CD4-positive, alpha-beta T cell (primary cell): ENCODE data around the gene RNF141. TPM values are rescaled to one million over a fixed set of nuclear protein-coding genes. Genes with fewer than 3 reads are reported as not detected.

ENCODE experiments used
- ATAC-seq: fragments of 200-7000 bp; cut with Tn5 transposase; one replicate; pipeline ENCODE4 v1.10.0; 2022; ENCODE audit warnings: mild to moderate bottlenecking; ENCODE audit not compliant: poor library complexity
- CTCF ChIA-PET: fragments of 350-600 bp; sonication (Branson Sonifier 250); formaldehyde crosslinking; loops from one replicate; lab custom pipeline; 2021; ENCODE audit warnings: antibody characterized with exemption, inconsistent platforms; lab: Charles Lee
- POLR2A ChIA-PET: fragments of 350-600 bp; sonication (Branson Sonifier 250); formaldehyde crosslinking; loops from one replicate; lab custom pipeline; 2021; ENCODE audit warnings: antibody characterized with exemption, inconsistent platforms; lab: Charles Lee
- DNase-seq, 14 experiments: peaks; one replicate each; pipeline ENCODE4 v3.0.0-alpha.2; 2013 to 2020; ENCODE audit warnings: mixed read lengths in 2 of 14
- H3K27ac ChIP-seq, 2 donors: one replicate each; pipeline versions ENCODE4 v1.5.1 to v1.7.0; 2013; ENCODE audit warnings: low read length in 2 of 2, low read depth in 1 of 2, mild to moderate bottlenecking in 1 of 2
- H3K27me3 ChIP-seq, 2 experiments: 1 replicate in 1 of 2; 2 replicates in 1 of 2; pipeline versions ENCODE4 v1.6.1 to v1.7.0; 2013; ENCODE audit warnings: low read length in 2 of 2, control low read depth in 1 of 2, mild to moderate bottlenecking in 1 of 2, moderate library complexity in 1 of 2; ENCODE audit not compliant: insufficient read depth in 2 of 2, control insufficient read depth in 1 of 2
- H3K36me3 ChIP-seq: one replicate; pipeline ENCODE4 v1.6.1; 2013; ENCODE audit warnings: low read length, control low read depth; ENCODE audit not compliant: insufficient read depth
- H3K4me1 ChIP-seq: one replicate; pipeline ENCODE4 v1.6.1; 2013; ENCODE audit warnings: low read length, control low read depth; ENCODE audit not compliant: insufficient read depth
- H3K4me3 ChIP-seq: one replicate; pipeline ENCODE4 v1.5.1; 2013; ENCODE audit warnings: mild to moderate bottlenecking, low read length, moderate library complexity
- H3K9me3 ChIP-seq, 2 experiments: 1 replicate in 1 of 2; 2 replicates in 1 of 2; pipeline versions ENCODE4 v1.6.1 to v1.7.0; 2013; ENCODE audit warnings: low read length in 2 of 2, mild to moderate bottlenecking in 2 of 2, control low read depth in 1 of 2, moderate library complexity in 1 of 2; ENCODE audit not compliant: control insufficient read depth in 1 of 2, insufficient read depth in 1 of 2
- H3K27ac Mint-ChIP-seq: one replicate; pipeline ENCODE4 v1.8.0; 2020; ENCODE audit warnings: mixed read lengths
- H3K27me3 Mint-ChIP-seq: one replicate; pipeline ENCODE4 v1.8.0; 2021; ENCODE audit warnings: mixed read lengths
- H3K36me3 Mint-ChIP-seq: one replicate; pipeline ENCODE4 v1.8.0; 2021; ENCODE audit warnings: low read depth, mixed read lengths
- H3K4me1 Mint-ChIP-seq: one replicate; pipeline ENCODE4 v1.8.0; 2021; ENCODE audit warnings: low read depth, mixed read lengths
- H3K4me3 Mint-ChIP-seq: one replicate; pipeline ENCODE4 v1.8.0; 2020; ENCODE audit warnings: mild to moderate bottlenecking, mixed read lengths
- H3K9me3 Mint-ChIP-seq: one replicate; pipeline ENCODE4 v1.8.0; 2020; ENCODE audit warnings: mixed read lengths
- intact Hi-C, 2 experiments: fragments of 100-400 bp; cut with DNase I in 1 of 2; cut with micrococcal nuclease in 1 of 2; formaldehyde crosslinking; loops; one replicate each; pipeline versions ENCODE4 v1.15.1 to v1.9.0; 2023 to 2025; cut with DNase I, micrococcal nuclease
- total RNA-seq, 174 experiments: library from RNA in 2 of 174; stranded (reverse) in 2 of 174; gene quantifications; one replicate each; pipeline ENCODE4 v1.2.3 and lab custom pipeline; 2021 to 2026
- TF ChIP-seq, protein P1 (sequence below): fragments of 200-600 bp; IDR thresholded peaks from one replicate; pipeline ENCODE4 v1.8.0; 2022; ENCODE audit warnings: antibody characterized with exemption, mild to moderate bottlenecking

RNF141 gene
- total RNA-seq, 2 experiments from 2014 or later, result 18.0 to 19.0 TPM

DNA sequence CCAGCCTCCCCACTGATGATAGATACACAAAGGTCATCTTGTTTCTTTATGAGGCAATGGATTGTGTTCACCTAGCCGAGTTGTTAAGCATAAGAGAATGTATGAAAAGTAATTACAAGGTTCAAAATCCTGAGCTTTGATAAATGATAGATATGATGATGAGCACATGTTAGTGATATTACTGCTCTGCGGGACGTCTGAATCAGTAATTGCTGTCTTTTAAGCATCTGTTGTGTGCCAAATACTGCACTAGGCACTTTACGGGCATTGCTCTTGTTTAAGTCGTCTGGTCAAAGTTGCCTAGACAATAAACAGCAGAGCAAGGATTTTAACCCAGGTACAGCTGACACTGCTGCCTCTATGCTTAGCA lies 559 bp upstream of the RNF141 start:
- Mint-ChIP-seq H3K36me3 (peaks cover 5% of the 10 kb centered on the region), H3K4me1 (peaks cover 39% of the 10 kb centered on the region), H3K4me3 (peak overlapping the region; percentile 93), H3K27me3 (no peaks in the 10 kb centered on the region), H3K9me3 (no peaks in the 10 kb centered on the region), H3K27ac (peak overlapping the region; percentile 77)
- ATAC-seq, result no peak
- H3K27ac ChIP-seq, result no peak overlapping the region
- H3K36me3 ChIP-seq, result no peaks in the 10 kb centered on the region
- ChIA-PET CTCF (interaction anchor here (0.7 to 2.8 kb wide), 25 partner anchors 9 to 318 kb away, joined by 3 to 23 read pairs (median 8); partner anchors contain the start of gene AMPD3), POLR2A (interaction anchor here (0.9 to 2.6 kb wide), 9 partner anchors 20 to 1081 kb away, joined by 3 to 18 read pairs (median 6); partner anchors contain the start of genes AMPD3, EIF4G2 and ZNF143)
- DNase-seq, result no peak
- H3K27me3 ChIP-seq, result no peaks in the 10 kb centered on the region
- intact Hi-C loops, result loop anchor here (2.0 to 10.0 kb wide), 6 partner anchors 84 to 1857 kb away; partner anchors contain the start of genes ADM (in 1 of the 2), AMPD3 (in 1 of the 2), RPL27A (in 1 of the 2) and TRIM66 (in 1 of the 2)
- peak overlapping the region; percentile 70 for H3K4me3 ChIP-seq
- H3K4me1 ChIP-seq, result peaks cover 13% of the 10 kb centered on the region
- TF ChIP-seq, protein P1, sequence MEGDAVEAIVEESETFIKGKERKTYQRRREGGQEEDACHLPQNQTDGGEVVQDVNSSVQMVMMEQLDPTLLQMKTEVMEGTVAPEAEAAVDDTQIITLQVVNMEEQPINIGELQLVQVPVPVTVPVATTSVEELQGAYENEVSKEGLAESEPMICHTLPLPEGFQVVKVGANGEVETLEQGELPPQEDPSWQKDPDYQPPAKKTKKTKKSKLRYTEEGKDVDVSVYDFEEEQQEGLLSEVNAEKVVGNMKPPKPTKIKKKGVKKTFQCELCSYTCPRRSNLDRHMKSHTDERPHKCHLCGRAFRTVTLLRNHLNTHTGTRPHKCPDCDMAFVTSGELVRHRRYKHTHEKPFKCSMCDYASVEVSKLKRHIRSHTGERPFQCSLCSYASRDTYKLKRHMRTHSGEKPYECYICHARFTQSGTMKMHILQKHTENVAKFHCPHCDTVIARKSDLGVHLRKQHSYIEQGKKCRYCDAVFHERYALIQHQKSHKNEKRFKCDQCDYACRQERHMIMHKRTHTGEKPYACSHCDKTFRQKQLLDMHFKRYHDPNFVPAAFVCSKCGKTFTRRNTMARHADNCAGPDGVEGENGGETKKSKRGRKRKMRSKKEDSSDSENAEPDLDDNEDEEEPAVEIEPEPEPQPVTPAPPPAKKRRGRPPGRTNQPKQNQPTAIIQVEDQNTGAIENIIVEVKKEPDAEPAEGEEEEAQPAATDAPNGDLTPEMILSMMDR, result peak; percentile 8
- H3K9me3 ChIP-seq, result peaks cover 0 to 14% of the 10 kb centered on the region in 2 experiments

GRCh38 chr11:10540546-10540914 lies 457 bp downstream of the RNF141 start:
- Histone ChIP-seq H3K27ac (peak overlapping the region; percentile 25 to 72), H3K4me1 (peaks cover 13% of the 10 kb centered on the region), H3K36me3 (no peaks in the 10 kb centered on the region), H3K4me3 (peak overlapping the region; percentile 70), H3K9me3 (peaks cover 0 to 14% of the 10 kb centered on the region in 2 experiments), H3K27me3 (no peaks in the 10 kb centered on the region)
- intact Hi-C loops, result loop anchor here (2.0 to 10.0 kb wide), 6 partner anchors 83 to 1856 kb away; partner anchors contain the start of genes ADM (in 1 of the 2), AMPD3 (in 1 of the 2), RPL27A (in 1 of the 2) and TRIM66 (in 1 of the 2)
- ChIA-PET CTCF (interaction anchor here (0.5 to 2.8 kb wide), 26 partner anchors 8 to 1331 kb away, joined by 3 to 23 read pairs (median 7); partner anchors contain the start of gene AMPD3), POLR2A (interaction anchor here (0.6 to 2.6 kb wide), 13 partner anchors 9 to 1080 kb away, joined by 3 to 18 read pairs (median 6); partner anchors contain the start of genes AMPD3, EIF4G2, ZBED5 and ZNF143)
- H3K27me3 Mint-ChIP-seq, result no peaks in the 10 kb centered on the region
- DNase-seq (peak in 1 of 14 experiments; percentile 2), ATAC-seq (no peak)
- TF ChIP-seq, protein P1, result no peak
- H3K36me3 Mint-ChIP-seq, result peaks cover 5% of the 10 kb centered on the region
- peaks cover 47% of the 10 kb centered on the region for H3K4me1 Mint-ChIP-seq
- peak overlapping the region; percentile 93 for H3K4me3 Mint-ChIP-seq
- peak overlapping the region; percentile 77 for H3K27ac Mint-ChIP-seq
- H3K9me3 Mint-ChIP-seq, result no peaks in the 10 kb centered on the region

DNA sequence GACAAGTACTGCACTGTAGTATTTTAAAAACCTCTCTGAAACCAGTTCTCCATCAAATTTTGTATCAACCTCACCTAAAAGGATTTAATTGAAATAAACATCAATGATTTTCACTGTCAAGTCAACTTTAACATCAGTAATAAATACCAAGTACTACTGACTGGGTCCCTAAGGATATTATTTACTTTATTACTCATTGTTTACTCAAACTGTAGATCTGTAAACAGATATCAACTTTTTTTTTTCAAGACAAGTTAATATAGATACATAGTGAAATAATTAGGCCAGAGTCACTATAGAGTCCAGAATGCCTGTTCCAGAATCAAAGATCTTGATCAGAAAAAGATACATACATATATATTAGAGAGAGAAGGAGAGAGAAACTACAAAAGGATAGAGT lies 1.6 kb downstream of the RNF141 start:
- DNase-seq (no peak), ATAC-seq (no peak)
- Histone ChIP-seq H3K36me3 (no peaks in the 10 kb centered on the region), H3K9me3 (peaks cover 0 to 6% of the 10 kb centered on the region in 2 experiments), H3K27me3 (no peaks in the 10 kb centered on the region), H3K4me3 (no peak overlapping the region), H3K27ac (no peak overlapping the region), H3K4me1 (peaks cover 13% of the 10 kb centered on the region)
- H3K4me1 Mint-ChIP-seq, result peaks cover 47% of the 10 kb centered on the region
- H3K36me3 Mint-ChIP-seq, result peaks cover 5% of the 10 kb centered on the region
- H3K4me3 Mint-ChIP-seq, result peak overlapping the region; percentile 93
- no peaks in the 10 kb centered on the region for H3K9me3 Mint-ChIP-seq
- intact Hi-C loops, result loop anchor here in 1 of 2 experiments (2.0 kb wide), 1 partner anchor 127 kb away; no protein-coding TSS in a partner anchor
- TF ChIP-seq, protein P1, result no peak
- no peaks in the 10 kb centered on the region for H3K27me3 Mint-ChIP-seq
- peak overlapping the region; percentile 77 for H3K27ac Mint-ChIP-seq
- ChIA-PET CTCF (no interaction called here), POLR2A (interaction anchor here (2.6 kb wide), 1 partner anchor 80 kb away, joined by 12 read pairs; no protein-coding TSS in a partner anchor)
